HG03175 (cell line): ENCODE results near the gene RSPH1.

Experiments used
- ATAC-seq: cut with Tn5 transposase; IDR thresholded peaks from one replicate; pipeline ENCODE4 v1.9.1; 2021; ENCODE audit warnings: mild to moderate bottlenecking, moderate library complexity; ENCODE audit not compliant: unreplicated experiment

The RSPH1 gene

DNA sequence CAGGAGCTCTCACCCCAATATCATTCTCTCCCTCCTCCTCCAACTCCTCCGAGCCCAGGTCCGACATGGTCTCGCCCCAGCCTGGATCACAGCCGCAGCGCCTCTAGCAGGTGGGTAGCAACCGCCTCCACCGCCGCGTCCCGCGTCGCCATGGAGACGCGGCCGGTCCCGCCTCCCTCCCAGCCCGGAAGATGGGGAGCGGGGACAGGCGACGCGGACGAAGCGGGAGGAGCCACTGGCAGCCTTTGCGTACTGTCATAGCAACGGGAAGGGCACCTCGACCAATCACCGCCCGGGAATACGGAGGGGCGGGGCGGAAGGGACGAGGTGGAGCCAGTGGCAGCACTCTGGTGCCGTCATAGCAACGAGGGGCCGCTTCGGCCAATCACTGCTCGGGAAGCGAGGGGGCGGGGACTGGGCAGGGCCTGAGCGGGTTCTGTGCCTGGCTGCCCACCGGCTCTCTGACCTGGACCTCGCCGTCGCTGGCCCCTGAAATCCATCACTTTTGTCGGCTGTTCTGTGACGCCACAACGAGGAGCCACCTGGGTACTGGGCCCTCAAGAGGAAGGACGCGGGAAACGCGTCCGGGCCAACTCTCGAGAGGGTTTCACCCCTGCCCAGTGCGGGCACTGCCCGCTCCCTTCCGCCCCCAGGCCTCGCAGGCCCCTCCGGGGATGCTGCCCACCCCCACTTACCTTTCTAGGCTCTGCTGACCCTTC is at the start of gene RSPH1:
Gene RSPH1, minus strand, starts transcription at position 105 of the 719 bp plus-strand sequence. Its CDS starts 38 bp downstream, at position 67.
- ATAC-seq: peak; percentile 98

DNA sequence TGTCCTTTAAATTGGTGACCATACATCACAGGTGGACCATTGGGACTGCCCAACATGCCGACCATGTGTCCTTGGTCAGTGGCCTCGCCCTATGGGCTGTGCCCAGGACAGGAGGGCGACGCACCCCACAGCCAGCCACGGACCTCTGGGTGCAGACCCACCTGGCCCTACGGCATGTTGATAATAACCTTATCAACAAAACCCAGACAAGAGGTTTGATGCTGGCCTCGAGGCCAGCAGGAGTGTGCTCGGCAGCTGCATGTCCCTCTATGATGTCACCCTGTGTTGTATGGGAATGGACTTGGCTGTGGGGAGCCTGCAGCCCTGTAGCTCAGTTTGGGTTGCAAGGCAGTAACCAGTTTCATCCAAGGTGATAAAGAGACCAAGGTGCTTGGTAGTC is 49.7 kb upstream of the RSPH1 start:
- no peak for ATAC-seq

DNA sequence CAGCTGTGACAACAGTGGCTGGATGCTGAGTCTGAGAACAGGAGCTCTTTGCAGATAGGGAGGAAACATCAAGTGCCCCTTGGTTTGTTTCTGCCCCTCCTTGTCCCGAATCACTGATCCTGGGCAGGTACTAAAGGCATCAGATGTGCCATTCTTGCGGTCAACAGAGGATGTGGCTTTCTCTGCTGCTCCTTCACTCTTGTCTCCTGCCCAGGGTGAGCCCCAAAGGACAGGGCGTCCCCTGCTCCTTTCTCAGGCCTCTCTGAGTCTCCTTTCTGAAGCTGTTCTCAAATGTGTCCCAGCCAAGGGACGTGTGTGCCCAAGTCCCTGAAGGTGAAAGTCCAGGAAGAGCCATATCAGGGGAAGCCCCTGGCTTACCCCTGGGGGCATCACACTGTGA is 49.3 kb upstream of the RSPH1 start:
- no peak for ATAC-seq

DNA sequence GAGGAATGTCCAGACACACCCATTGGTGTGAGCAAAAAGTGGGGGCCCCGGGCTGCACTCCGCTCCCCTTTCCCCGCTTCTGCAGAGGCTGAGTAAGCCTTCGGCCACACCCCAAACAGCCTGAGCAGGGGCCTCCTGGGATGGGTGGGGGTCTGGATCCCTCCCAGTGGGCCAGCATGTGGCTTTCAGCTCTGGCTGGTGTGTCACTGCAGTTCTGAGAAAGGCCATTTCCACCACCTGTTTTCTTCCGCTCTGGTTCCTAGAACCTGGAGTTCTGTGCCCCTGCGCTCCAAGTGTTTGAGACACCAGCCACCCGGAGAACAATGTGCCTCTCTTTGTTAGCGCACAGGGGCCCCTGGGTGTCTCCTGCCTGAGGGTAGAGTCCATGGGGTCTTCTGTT is 48.5 kb upstream of the RSPH1 start:
- no peak for ATAC-seq

DNA sequence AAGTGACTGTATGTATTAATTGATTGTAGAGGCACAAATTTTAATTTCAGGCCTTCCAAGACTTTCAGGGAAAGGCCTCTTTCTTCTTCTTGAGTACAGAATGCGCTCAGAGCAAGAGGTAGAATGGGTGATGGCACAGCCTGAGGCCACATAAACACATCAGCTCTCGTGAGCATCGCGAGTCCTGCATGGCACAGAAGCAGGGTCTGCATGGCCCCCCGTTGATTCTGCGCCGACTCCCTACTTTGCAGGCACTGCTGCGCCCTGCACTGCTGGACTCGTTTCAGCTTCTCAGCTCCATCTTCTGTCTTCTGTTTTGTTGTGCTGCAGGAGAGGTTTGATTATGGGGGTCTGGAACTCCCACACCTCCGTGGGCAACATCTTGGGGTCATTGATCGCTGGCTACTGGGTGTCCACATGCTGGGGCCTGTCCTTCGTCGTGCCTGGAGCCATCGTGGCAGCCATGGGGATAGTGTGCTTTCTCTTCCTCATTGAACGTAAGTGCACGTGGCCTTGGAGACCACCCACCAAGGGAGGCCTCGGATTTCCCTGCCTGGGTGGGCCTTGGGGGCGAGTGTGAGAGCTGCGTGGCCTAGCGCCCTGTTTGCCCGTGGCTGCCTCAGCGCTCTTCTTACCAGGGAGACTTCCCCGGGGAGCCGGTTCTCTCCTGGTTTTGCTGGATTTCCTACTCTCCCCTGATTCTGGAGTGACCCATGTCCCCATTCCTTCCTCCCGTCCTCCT is 47.3 kb upstream of the RSPH1 start:
- ATAC-seq: no peak

DNA sequence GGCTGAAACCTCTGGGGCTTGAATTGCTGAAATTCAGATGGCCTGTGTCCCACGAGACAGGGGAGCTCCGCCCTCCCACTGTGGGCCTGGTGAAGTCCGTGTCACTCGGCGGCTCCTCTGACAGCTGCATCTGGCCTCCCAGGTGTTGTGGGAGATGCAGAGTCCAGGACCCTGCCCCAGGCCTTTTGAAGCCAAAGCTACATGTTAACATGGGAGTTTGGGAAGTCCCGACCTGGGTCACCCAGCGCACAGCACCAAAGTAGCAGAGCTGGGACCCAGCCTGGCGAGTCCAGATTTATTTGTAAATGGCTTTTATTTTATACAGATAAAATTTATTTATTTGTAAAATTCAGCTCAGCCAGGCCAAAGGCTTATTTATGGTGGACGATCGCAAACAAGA is 46.6 kb upstream of the RSPH1 start:
- no peak for ATAC-seq

DNA sequence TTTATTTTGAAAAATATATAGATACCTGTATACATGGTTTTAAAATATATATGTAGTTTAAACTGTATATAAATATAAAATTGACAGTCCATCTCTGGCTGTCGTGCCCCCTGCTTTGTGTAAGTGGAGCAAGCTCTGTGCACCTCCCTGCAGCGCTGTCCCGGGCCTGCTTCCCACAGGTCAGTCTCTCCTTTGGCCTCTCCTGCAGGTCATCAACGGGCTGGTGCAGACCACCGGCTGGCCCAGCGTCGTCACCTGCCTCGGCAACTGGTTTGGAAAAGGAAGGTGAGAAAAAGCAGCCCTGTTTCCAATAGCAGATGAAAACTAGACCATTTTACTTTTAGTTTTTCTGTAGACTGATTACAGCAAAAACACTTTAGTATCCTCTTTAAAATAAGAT is 46.2 kb upstream of the RSPH1 start:
- ATAC-seq: no peak

DNA sequence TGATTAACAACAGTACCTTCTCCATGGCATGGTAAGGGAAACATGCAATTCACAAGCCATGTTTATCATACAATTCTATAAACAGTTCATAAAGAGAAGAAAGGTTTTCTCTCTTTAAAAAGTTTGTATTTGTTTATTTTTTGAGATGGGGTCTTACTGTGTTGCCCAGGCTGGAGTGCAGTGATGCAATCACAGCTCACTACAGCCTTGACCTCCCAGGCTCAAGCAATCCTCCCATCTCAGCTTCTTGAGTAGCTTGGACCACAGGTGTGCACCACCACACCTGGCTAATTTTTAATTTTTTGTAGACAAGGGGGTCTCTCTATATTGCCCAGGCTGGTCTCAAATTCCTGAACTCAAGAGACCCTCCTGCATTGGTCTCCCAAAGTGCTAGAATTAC is 45.6 kb upstream of the RSPH1 start:
- no peak for ATAC-seq

DNA sequence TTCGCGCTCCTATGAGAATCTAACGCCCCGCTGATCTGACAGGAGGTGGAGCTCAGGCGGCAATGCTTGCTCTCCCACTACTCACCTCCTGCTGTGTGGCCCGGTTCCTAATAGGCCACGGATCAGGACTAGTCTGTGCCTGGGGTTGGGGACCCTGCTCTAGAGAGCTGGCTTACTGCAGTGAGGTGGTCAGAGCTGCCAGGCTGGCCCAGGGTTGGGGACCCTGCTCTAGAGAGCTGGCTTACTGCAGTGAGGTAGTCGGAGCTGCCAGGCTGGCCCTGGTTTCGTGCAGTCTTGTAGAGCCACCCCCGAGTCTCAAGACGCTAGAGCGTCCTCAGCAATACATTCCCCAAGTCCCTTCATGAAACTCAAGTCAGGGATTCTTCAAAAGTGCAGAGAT is 45.1 kb upstream of the RSPH1 start:
- ATAC-seq: no peak

DNA sequence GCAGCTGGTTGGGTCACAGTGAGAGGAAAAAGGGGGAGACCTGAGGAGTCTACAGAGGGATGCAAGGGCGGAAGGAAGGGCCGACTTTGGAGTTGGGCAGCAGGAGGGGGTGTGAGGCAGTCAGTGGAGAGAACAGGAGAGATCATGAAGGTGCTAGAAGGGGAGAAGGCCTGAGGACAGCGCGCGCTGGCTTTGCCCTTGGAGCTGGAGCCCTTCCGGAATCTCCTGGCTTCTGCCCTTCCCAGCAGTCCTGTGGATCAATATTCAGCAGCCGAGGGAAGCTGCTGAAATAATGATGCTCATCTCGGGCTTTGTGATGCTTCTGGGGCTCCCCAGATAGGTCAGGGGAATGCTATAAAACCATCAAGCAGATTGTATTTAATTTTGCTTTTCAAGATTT is 44.4 kb upstream of the RSPH1 start:
- no peak for ATAC-seq

DNA sequence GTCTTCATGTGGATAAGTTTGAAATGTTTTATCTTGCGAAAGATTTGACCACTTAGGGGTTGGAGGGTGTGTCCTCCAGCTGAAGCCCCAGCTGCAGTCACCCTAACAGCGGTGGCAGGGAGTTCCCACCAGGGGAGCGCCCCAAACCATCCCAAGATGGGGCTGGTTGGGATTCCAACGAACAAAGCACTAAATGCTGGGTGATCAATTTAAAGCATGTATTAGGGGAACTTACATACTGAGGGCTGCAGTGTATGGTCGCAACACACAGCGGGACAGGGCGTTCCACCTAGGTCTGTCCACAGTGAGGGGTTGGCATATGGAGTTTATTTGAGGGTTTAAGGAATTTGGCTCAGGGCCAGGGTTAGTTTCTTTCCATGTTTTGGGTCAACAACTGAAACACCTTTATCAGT is 43.9 kb upstream of the RSPH1 start:
- ATAC-seq: no peak

DNA sequence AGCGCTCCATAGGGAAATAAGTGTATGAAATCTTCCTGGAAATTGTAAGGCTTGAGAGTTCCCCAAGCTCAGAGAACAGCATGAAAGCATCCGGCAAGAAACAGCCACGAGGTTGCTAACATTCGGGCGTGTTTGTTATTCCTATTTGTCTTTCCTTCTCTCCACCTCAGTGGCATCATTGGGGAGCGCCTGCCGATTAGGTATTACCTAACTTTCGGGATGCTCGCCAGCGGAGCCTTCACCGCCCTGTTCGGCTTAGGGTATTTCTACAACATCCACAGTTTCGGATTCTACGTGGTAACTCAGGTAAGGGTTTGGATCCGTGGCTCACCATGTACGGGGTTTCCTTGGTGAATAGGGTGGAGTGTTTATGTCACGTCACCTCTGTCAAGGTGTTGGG is 43.3 kb upstream of the RSPH1 start:
- ATAC-seq: no peak

DNA sequence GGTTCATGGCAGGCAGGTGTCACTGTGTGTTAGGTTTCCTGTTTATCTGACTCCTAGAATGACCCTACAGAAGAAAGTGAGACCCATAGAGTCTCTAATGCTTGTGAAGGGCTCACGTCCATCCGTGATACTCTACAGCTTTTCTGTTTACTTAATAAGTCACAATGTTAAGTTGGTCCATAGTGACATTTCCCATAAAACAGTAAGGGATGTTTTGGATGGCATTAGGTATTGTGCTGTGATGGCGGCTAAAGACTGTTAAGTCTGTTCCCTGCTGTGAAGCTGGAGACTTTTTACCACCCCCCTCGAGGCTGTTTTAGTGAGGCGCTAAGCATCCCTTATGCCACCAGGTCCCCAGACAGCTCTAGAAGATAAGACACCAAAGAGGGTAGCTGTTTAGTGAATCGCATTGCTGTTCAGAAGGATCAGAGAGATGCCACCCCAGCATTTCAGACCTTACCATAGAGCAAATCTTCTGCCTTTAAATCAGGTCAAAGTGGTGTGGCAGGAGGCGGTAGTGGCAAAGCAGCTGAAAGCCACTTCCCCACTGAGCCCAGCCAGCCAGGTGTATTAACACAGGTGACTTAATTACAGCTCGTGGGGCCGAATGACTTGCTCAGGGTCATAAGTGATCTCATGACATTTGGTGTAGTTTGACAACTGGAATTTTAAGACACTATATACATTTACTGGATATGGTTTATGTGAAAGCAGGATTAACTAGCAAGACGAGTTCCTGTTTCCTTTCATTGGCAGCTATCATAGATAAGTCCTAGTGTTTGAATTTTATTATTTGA is 42.7 kb upstream of the RSPH1 start:
- no peak for ATAC-seq

DNA sequence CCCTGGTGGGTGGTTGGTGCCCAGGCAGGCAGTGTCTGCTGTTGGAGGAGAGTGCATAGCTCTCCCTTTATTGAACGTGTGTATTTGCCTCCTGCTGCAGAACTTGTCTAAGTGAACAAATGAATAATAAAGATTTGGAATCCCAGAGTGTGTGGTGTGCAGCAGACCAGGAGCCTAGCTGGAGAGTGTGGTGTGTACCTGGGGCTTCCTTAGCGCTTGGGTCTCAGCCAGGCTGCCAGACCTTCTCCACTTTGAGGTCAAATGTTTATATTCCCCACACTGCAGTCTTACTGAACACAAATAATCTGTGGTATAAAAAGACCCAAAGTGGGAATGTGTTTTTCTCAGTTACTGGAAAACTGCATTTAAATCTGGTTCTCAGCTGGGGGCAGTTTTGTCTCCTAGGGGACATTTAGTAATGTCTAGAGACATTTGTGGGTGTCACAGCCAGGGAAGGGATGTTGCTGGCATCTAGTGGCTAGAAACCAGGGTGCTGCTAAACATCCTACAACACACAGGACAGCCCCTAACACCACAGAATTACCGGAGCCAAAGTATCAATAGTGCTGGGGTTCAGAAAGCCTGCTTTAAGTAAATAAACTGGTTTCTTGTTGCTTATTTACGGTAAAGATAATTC is 41.2 kb upstream of the RSPH1 start:
- no peak for ATAC-seq

DNA sequence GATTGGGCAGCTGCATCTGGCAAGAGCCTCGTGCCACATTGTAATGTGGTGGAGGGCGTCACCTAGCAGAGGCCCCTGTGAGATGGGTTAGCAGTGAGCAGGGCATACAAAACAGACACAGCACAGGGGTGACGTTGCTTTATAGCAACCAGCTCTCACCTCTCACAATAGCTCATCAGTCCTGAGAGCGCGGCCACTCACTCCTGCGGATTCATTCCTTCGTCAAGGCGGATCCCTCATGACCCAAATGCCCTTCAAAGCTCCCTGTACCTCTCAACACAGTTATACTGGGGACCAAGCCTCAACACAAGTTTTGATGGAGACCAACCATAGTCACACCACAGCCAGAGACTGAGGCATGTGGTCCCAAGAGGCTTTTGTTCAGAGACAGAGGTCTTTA is 40.6 kb upstream of the RSPH1 start:
- no peak for ATAC-seq

DNA sequence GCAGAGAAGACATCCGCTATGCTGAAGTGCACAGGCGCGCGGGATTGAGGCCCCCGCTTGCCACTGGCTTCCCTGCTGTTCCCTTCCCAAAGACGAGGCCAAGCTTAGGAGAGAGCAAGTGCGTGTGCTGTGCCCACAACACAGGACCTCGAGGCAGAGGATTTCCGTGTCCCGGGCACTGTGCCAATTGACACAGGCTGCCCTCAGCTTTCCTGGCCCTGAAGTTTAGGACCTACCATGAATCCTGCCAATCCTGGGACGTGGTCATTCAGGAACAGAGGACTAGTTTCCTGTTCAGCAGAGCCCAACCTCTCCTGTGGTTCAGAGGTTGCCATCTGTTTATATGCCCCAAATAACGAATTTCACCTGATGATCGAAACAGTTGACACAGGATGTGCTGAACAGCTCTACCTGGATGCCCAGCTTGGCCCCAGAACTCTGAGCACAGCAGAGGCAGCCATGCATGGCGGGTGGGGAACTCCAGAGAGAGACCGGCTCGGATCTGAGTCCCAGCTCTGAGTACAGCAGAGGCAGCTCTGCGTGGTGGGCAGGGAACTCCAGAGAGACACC is 39.7 kb upstream of the RSPH1 start:
- peak; percentile 61 for ATAC-seq

DNA sequence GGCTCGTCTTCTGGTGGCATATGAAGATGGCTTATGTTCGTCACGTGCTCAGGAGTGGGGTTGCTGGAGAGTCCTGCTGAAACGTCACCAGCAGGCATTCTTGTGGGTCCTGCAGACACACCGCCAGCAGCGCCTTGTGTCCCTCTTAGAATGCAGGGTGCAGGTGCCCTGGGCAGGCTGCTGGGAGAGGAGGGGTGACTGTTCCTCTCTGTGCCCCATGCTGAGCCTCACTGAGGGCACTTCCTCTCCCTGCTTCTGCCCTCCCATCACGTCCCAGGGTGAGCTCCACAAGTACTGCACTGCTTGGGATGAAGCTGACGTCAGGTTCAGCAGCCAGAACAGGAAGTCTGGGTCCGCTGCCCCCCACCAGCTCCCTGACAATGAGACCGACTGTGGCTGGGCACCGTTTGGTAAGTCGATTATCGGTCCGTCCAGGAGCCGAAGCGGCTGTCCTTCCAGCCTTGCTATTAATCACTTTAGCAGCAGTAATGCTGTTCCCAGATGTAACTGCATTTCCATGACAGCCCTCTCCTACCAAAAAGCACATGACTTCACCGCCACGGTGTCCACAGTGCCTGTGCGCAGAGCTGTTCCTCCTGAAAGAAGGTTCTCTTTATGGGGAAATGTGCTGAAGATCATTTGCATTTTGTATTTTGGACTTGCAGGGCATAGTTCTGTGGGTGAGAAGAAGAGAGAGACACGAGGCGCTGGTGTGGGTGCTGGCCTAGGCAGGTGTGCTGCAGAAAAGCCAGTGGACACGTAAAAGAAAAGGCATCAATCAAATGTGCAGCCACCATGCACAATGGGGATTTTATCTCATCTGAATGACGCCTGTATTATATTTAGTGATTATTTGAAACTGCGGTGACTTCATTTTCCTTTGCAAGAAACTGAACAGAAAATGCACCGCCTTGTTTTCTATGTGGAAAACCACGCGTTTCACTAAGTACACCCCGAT is 38.7 kb upstream of the RSPH1 start:
- peak; percentile 44 for ATAC-seq

DNA sequence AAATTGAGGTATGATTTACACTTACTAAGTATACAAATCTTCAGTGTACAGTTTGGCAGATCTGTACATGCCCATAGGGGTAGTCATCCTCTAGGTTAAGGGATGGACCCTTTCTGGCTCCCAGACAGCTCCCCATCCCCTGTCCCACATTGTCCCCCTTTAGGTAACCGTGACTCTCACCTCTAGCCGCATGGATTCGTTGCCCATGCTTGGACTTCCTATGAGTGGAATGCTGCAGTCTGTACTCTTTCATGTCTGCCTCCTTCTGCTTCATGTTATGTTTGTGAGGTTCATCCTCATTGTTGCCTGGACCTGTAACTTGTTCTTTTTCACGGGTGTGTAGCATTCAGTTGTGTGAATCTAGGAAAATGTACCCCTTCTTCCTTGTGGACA is 37.9 kb upstream of the RSPH1 start:
- ATAC-seq: no peak

DNA sequence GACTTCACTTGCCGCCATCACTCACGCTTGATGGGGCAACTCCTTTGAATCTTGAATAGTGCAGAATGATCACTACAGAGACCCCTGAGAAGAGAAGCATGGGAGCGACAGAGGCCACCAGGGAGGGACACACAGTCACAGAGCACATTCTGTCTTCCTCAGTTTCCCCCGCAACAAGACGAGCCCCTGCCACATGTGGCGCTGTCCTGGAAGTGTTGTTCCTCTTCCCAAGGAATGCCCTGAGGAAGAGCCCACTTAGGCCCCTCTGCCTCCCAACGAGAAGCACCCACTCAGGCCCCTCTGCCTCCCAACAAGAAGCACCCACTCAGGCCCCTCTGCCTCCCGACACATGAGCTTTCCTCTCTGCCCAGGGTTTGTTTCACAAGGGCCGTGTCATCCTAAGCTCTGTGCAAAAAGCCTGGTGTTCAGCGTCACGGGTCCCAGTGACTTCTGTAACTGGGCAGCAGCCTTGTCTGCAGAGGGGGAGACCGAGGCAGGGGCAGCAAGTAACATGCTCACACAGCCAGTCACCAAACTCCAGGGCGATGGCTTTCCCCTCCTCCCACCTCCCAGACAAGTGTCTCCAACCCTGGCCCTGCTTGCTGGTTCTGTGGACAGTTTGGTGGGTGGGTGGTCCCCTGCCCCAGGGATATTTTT is 37.4 kb upstream of the RSPH1 start:
- no peak for ATAC-seq
